HCT116 (cell line): ENCODE results near the gene GZMA.

Experiments used
- CEBPB ChIP-seq: IDR thresholded peaks from 2 replicates; pipeline ENCODE4 v1.6.1; 2012; ENCODE audit warnings: low read depth
- EGR1 ChIP-seq: IDR thresholded peaks from 2 replicates; pipeline ENCODE4 v1.6.1; 2012; ENCODE audit warnings: low read depth
- ELF1 ChIP-seq: IDR thresholded peaks from 2 replicates; pipeline ENCODE4 v1.6.1; 2012; ENCODE audit warnings: low read depth, borderline replicate concordance
- POLR2A ChIP-seq: IDR thresholded peaks from 2 replicates; pipeline ENCODE4 v1.7.0; 2011; ENCODE audit warnings: borderline replicate concordance; ENCODE audit not compliant: insufficient read depth, insufficient read length; ENCODE audit errors: extremely low read depth
- POLR2AphosphoS5 ChIP-seq: IDR thresholded peaks from 2 replicates; pipeline ENCODE4 v1.6.1; 2011; ENCODE audit warnings: mild to moderate bottlenecking, low read depth, low read length, moderate library complexity
- SP1 ChIP-seq: IDR thresholded peaks from 2 replicates; pipeline ENCODE4 v1.6.1; 2012; ENCODE audit warnings: low read depth
- YY1 ChIP-seq: IDR thresholded peaks from 2 replicates; pipeline ENCODE4 v1.6.1; 2011; ENCODE audit warnings: low read length, low read depth, moderate library complexity, mild to moderate bottlenecking; ENCODE audit not compliant: insufficient replicate concordance; ENCODE audit errors: extremely low read depth
- ZNF274 ChIP-seq: fragments of 200-500 bp; sonication (Bioruptor generic); IDR thresholded peaks from 2 replicates; pipeline ENCODE4 v1.6.1; 2014; ENCODE audit warnings: mild to moderate bottlenecking, low read depth, low read length, inconsistent platforms
- TF ChIP-seq, protein P1 (sequence below), 3 experiments: fragments of 200-600 bp in 1 of 3; sonication (generic) in 1 of 3; IDR thresholded peaks in 2 of 3; conservative IDR thresholded peaks in 1 of 3; 2 replicates each; pipeline ENCODE4 v1.5.1; 2012 to 2017; ENCODE audit warnings: low read depth in 2 of 3, low read length in 2 of 3, antibody characterized with exemption in 1 of 3, borderline replicate concordance in 1 of 3, control low read depth in 1 of 3, mild to moderate bottlenecking in 1 of 3, mixed read lengths in 1 of 3, mixed run types in 1 of 3, moderate library complexity in 1 of 3; ENCODE audit not compliant: insufficient read depth in 1 of 3
- TF ChIP-seq, protein P2 (sequence below): IDR thresholded peaks from 2 replicates; pipeline ENCODE4 v1.6.1; 2012

DNA sequence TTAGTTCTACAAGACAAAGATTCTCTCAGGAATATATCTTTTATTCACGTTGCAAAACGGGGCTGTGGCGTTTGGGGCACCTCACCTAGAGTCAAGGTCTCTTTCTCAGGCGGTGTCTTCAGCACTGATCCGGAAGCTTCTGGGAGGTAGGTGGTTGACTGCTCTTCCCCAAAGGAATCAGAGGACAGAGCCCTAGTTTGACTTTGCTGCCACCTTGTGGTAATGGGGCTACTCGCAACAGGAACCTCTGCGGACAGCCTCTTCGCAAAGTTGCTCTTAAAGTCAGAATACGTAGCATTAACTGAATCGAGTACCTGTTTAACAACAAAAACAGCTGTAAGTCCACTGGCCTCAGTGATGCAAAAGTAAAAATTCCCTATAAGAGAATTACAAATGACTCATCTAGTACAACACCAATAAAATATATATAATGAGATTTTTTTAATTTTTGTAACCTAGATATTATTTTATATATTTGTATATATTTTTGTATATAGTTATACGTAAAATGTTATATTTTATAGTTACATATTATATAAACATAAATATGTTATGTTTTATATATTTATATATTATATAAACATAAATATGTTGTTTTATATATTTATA is 44.2 kb downstream of the GZMA start:
- TF ChIP-seq ELF1 (no peak), POLR2A (no peak), EGR1 (no peak), ZNF274 (no peak), CEBPB (no peak), YY1 (no peak), POLR2AphosphoS5 (no peak), SP1 (no peak)
- TF ChIP-seq, protein P1, sequence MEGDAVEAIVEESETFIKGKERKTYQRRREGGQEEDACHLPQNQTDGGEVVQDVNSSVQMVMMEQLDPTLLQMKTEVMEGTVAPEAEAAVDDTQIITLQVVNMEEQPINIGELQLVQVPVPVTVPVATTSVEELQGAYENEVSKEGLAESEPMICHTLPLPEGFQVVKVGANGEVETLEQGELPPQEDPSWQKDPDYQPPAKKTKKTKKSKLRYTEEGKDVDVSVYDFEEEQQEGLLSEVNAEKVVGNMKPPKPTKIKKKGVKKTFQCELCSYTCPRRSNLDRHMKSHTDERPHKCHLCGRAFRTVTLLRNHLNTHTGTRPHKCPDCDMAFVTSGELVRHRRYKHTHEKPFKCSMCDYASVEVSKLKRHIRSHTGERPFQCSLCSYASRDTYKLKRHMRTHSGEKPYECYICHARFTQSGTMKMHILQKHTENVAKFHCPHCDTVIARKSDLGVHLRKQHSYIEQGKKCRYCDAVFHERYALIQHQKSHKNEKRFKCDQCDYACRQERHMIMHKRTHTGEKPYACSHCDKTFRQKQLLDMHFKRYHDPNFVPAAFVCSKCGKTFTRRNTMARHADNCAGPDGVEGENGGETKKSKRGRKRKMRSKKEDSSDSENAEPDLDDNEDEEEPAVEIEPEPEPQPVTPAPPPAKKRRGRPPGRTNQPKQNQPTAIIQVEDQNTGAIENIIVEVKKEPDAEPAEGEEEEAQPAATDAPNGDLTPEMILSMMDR (IDR thresholded peaks at IDR 0.05 in 2 of 3, conservative IDR thresholded peaks at IDR 0.05 in 1 of 3; ENCODE audit: borderline replicate concordance in 1 of 3, insufficient read depth in 1 of 3, low read depth in 2 of 3, low read length in 2 of 3) = peak; percentile 81 to 95 (median 95)
- TF ChIP-seq, protein P2, sequence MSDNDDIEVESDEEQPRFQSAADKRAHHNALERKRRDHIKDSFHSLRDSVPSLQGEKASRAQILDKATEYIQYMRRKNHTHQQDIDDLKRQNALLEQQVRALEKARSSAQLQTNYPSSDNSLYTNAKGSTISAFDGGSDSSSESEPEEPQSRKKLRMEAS = no peak
